GM19238 (cell line): Measurements from ENCODE around the gene PDGFRA.

ENCODE experiments used
- DNase-seq: peaks from one replicate; pipeline ENCODE4 v3.0.0; 2011; ENCODE audit warnings: low spot score; ENCODE audit not compliant: insufficient read length

Gene PDGFRA

GRCh38 chr4:54255881-54256280 lies 26.8 kb downstream of the PDGFRA start:
- DNase-seq = no peak

DNA sequence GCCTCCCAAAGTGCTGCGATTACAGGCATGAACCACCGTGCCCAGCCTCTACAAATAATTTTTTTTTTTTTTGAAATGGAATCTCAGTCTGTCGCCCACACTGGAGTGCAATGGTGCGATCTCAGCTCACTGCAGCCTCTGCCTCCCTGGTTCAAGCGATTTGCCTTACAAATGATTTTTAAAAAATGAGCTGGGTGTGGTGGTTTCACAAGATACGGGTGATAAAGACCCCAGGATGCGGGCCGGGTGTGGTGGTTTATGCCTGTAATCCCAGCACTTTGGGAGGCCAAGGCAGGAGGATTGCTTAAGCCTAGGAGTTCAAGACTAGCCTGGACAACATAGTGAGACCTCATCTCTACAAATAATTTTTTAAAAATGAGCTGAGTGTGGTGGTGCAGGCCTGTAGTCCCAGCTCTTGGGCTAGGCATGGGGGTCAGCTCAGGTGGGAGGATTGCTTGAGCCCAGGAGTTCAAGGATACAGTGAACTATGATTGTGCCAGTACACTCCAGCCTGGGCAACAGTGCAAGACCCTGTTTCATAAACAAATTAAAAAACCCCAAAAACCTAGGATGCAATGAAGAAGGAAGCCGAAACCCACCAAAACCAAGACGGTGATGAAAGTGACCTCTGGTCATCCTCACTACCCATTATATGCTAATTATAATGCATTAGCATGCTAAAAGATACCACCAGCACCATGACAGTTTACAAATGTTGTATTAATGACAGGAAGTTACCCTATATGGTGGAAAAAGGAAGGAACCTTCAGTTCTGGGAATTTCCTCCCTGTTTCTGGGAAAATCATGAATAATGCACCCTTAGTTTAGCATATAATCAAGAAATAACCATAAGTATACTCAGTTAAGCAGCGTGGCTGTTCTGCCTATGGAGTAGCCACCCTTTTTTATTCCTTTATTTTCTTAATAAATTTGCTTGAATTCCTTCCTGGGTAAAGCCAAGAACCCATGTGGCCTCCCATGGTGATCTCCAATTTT lies 27.7 kb downstream of the PDGFRA start:
- DNase-seq = no peak

- no peak for DNase-seq
These were observed 36.3 kb downstream of the PDGFRA start for GRCh38 chr4:54265366-54265765.

DNA sequence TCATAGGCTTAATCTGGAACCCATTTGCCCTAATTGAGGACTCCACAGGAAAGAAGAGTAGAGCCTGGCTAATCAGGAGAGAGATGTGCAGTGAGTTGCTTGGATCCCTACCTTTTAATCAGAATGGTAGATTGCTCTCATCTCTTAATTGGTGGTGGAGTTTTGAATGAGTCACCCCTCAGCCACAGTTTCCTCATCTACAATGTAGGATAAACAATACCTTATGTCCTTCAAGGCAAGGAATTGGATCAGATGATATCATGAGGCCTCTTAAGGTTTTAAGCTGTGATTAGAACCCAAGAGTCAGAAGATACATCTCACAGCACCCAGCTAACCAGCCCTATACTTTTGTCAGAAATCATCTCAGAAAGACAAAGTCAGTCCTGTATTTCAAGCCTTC lies 39.1 kb downstream of the PDGFRA start:
- DNase-seq = no peak

DNA sequence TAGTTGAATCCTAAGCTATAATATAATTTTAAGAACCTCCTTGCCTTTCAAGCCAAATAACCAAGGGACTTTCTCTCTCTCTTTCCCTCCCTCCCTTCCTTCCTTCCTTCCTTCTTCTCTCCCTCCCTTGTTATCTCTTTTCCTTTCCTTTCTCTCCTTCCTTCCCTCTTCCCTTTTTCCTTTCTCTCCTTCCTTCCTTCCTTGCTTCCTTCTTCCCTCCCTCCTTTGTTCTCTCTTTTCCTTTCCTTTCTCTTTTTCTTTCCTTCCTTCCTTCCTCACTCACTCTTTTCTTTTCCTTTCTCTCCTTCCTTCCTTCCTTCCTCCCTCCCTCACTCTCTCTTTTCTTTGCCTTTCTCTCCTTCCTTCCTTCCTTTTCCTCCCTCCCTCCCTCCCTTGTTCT lies 42.4 kb downstream of the PDGFRA start:
- no peak for DNase-seq

DNA sequence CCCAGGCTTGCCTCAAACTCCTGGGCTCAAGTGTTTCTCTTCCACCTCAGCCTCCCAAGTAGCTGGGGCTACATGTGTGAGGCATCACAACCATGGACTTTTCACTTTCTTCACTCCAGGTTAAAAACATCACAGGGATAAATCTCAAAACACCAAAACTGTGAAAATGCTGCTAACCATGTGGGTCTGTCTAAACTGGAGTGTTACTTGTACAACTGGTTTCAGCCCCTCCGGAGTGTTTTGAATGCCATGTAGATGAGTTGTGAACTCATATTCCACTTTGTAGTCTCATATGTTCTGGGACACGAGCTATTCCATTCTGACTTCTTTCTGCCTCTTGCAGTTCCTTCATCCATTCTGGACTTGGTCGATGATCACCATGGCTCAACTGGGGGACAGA lies 43.0 kb downstream of the PDGFRA start:
- no peak for DNase-seq

- no peak for DNase-seq
These were observed 45.2 kb downstream of the PDGFRA start for GRCh38 chr4:54274264-54274663.

GRCh38 chr4:54274795-54275665 lies 45.9 kb downstream of the PDGFRA start:
- DNase-seq = no peak

- DNase-seq = no peak
These were observed 47.7 kb downstream of the PDGFRA start for GRCh38 chr4:54276641-54277430.

DNA sequence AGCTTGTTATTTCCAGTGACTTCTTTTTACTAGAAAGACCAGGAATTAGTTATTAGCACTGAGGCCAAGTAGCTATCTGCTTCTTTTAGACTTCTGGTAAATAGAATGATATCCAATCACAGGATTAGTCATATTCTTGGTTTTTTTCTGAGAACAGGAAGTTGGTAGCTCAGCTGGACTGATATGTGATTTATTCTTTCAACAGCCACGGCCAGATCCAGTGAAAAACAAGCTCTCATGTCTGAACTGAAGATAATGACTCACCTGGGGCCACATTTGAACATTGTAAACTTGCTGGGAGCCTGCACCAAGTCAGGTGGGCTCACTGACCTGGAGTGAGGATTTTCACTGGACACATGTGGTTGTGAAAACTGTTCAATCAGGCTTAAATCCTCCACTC lies 48.6 kb downstream of the PDGFRA start:
- DNase-seq = no peak

DNA sequence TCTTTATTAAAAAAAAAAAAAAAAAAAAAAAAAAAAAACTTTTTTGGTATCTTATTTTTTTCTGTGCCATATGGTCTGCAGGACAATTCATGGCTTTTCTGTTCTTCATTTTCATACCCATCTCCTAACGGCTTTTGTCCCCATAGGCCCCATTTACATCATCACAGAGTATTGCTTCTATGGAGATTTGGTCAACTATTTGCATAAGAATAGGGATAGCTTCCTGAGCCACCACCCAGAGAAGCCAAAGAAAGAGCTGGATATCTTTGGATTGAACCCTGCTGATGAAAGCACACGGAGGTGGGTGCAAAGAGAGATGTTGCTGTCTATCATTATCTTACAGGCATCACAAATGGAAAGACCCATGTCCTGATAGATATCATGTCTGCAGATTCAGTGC lies 49.1 kb downstream of the PDGFRA start:
- no peak for DNase-seq

GRCh38 chr4:54281054-54281766 lies 52.1 kb downstream of the PDGFRA start:
- DNase-seq = no peak

DNA sequence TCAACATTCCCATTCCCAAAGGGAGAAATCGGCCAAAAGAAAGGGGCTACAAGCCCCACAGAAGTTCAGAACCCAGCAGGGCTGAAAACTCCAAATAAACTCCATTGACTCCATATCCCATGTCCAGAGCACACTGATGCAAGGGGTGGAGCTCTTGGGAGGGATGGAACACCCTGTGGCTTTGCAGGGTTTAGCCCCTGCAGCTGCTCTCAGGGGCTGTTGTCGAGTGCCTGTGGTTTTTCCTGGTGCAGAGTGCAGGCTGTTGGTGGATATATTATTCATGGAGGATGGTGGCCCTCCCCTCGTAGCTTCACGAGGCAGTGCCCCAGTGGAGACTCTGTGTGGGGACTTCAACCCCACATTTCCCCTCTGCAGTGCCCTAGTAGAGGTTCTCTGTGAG lies 53.7 kb downstream of the PDGFRA start:
- DNase-seq = no peak

- DNase-seq = no peak
These were observed 60.2 kb downstream of the PDGFRA start for GRCh38 chr4:54289316-54289715.

- DNase-seq = no peak
These were observed 61.9 kb downstream of the PDGFRA start for GRCh38 chr4:54290980-54291379.

- no peak for DNase-seq
These were observed 67.6 kb downstream of the PDGFRA start for GRCh38 chr4:54296548-54297203.

GRCh38 chr4:54308110-54308509 lies 79.0 kb downstream of the PDGFRA start:
- DNase-seq = no peak

DNA sequence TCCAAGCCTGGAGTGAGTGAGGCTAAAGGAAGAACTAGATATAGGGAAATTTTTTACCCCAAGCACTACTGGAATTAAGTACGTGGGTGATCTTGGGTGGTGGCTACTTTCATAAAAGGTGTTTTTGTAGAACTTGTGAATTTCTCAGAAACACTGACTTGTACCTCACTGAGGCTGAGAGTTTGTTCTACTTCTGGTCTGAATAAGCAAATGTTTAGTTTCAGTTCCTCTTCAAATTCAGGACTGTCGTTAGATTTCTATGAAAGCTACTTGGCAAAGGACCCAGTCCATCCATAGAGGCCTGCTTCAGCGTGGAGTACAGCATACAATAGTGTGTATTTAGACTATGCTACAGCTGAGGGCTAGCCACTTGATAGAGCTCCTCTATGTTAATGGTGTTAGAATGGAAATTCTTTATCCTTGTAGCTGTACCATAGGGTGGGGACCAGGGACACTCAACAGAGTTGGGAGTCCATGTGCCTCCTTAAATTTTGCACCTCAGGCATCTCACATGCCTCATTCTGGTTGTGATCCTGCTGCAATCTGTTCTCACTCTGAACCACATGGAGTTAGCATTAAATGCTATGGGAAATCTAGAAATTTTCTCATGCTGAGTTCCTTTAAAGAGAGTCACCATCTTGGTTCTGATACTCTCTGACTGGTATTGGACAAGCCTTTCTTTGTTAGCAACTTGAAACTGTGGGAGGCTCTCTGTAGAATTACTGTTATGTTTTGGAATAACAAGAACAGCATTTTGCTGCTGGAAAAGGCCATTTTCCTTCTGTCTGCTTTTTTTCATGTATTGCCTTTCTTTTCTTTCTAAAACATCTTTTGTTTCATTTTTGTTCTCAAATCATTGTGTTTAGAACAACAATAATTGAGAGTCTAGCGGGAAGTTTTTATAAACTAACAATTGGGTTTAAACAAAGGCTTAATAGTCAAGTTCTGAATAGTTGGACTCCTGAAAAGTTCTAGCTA lies 86.8 kb downstream of the PDGFRA start:
- peak; percentile 32 for DNase-seq

DNA sequence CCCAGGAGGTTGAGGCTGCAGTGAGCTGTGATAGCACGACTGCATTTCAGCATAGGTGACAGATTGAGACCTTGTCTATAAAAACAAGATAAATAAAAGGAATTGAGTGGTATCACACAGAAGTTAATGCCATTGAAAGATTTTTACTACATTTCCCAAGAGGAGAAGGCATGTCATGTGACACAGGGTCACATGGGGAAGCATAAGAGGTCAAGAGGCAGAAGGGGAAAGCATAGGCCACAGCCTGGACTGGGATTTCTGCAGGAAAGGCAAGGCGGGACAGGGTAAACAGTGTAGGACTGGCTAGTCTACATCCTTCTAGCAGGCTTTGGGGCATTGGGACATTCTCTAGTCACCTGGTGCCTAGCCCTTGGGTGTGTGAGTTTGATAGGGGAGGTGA lies 88.6 kb downstream of the PDGFRA start:
- no peak for DNase-seq
